ENCODE results near the gene ERC1. TPM values are rescaled to one million over a fixed set of nuclear protein-coding genes. Genes with fewer than 3 reads are reported as not detected.

The ERC1 gene
- total and polyA plus RNA-seq, 7 donors: 5.4 to 97.8 (median 34.6) TPM

DNA sequence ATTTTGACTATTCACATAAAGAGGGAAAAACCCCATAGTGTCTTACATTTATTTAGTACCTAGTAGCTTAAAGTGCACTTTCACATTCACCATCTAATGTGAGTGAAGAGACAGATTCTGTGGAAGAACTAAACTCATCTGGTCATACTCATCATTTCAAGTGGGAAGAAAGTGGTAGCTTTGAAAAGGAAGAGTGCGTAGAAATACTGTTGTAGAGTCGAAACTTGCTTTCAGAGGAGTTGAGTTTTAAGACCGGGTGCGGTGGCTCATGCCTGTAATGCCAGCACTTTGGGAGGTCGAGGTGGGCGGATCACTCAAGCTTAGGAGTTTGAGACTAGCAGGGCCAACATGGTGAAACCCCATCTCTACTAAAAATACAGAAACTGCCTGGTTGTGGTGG lies 222.2 kb downstream of the ERC1 start:
- Histone ChIP-seq H3K27ac (no peak overlapping the region), H3K36me3 (no peaks in the 10 kb centered on the region), H3K4me3 (no peak overlapping the region), H3K9me3 (no peaks in the 10 kb centered on the region), H3K4me1 (peaks cover 0 to 17% (median 15%) of the 10 kb centered on the region in 4 donors), H3K27me3 (no peaks in the 10 kb centered on the region)
- 91 to 94% methylated on average over 6 of the region's 6 CpGs for WGBS, 2 donors
- intact Hi-C loops (cut with DNase I): no loop called here
- DNase-seq: no peak
- TF ChIP-seq POLR2AphosphoS5 (IDR thresholded peaks at IDR 0.05): no peak
- TF ChIP-seq POLR2A (IDR thresholded peaks at IDR 0.05): no peak
- TF ChIP-seq, protein P1, sequence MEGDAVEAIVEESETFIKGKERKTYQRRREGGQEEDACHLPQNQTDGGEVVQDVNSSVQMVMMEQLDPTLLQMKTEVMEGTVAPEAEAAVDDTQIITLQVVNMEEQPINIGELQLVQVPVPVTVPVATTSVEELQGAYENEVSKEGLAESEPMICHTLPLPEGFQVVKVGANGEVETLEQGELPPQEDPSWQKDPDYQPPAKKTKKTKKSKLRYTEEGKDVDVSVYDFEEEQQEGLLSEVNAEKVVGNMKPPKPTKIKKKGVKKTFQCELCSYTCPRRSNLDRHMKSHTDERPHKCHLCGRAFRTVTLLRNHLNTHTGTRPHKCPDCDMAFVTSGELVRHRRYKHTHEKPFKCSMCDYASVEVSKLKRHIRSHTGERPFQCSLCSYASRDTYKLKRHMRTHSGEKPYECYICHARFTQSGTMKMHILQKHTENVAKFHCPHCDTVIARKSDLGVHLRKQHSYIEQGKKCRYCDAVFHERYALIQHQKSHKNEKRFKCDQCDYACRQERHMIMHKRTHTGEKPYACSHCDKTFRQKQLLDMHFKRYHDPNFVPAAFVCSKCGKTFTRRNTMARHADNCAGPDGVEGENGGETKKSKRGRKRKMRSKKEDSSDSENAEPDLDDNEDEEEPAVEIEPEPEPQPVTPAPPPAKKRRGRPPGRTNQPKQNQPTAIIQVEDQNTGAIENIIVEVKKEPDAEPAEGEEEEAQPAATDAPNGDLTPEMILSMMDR (IDR thresholded peaks at IDR 0.05): no peak
- no peak for TF ChIP-seq EP300 (IDR thresholded peaks at IDR 0.05)

DNA sequence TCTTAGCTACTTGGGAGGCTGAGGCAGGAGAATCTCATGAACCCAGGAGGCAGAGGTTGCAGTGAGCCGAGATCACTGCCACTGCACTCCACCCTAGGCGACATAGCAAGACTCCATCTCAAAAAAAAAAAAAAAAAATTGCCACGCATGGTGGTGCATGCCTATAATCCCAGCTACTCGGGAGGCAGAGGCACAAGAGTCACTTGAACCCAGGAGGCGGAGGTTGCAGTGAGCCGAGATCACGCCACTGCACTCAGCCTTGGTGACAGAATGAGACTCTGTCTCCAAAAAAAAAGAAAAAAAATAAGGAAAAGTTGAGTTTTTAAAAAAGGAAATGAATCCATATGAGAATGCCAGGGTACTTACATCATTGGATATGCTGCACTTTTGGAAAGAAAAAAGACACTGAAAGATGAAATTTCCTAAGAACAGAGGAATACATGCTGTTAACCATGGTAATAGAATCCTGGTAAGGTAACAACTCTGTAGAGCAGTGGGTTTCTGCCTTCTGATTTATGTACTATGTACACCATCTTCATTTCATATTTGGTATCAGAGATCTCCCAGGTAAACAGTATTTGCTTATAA lies 222.7 kb downstream of the ERC1 start:
- no peak overlapping the region for H3K27ac ChIP-seq
- no peak for DNase-seq
- TF ChIP-seq POLR2AphosphoS5 (IDR thresholded peaks at IDR 0.05) (no peak), POLR2A (IDR thresholded peaks at IDR 0.05) (no peak), EP300 (IDR thresholded peaks at IDR 0.05) (no peak)
- TF ChIP-seq, protein P1 (IDR thresholded peaks at IDR 0.05): no peak
- intact Hi-C loops (cut with DNase I): no loop called here
- no peaks in the 10 kb centered on the region for H3K36me3 ChIP-seq
- H3K9me3 ChIP-seq: no peaks in the 10 kb centered on the region
- peaks cover 0 to 22% (median 18%) of the 10 kb centered on the region in 4 donors for H3K4me1 ChIP-seq
- no peak overlapping the region for H3K4me3 ChIP-seq
- H3K27me3 ChIP-seq: no peaks in the 10 kb centered on the region
- 96 to 98% methylated on average over 7 of the region's 7 CpGs for WGBS, 2 donors

DNA sequence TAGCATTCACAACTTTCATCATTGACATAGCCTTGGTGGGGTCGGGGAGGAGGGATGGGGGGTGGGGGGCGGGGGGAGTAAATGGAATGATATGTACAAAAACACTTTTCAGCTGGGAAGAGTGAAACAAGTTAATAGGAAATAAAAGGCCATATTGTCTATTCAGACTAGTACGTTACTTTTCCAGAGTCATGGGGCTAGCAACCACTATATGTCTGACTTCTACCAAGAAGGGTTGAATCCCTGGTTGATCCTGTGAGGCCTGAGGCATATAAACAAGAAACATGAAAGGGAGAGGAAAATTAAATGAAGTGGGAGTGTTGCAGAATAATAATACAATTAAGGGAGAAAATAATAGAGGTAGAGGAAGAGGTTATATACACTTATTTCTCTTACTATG lies 225.5 kb downstream of the ERC1 start:
- Histone ChIP-seq H3K9me3 (no peaks in the 10 kb centered on the region), H3K4me3 (no peak overlapping the region), H3K36me3 (no peaks in the 10 kb centered on the region), H3K27me3 (no peaks in the 10 kb centered on the region), H3K4me1 (peaks cover 0 to 37% (median 32%) of the 10 kb centered on the region in 4 donors), H3K27ac (peak overlapping the region in 3 of 4 donors; percentile 38 to 56 (median 54))
- intact Hi-C loops (cut with DNase I): no loop called here
- no peak for TF ChIP-seq POLR2A (IDR thresholded peaks at IDR 0.05)
- WGBS, 2 donors: 30 to 76% methylated on average over 3 of the region's 3 CpGs
- no peak for DNase-seq

DNA sequence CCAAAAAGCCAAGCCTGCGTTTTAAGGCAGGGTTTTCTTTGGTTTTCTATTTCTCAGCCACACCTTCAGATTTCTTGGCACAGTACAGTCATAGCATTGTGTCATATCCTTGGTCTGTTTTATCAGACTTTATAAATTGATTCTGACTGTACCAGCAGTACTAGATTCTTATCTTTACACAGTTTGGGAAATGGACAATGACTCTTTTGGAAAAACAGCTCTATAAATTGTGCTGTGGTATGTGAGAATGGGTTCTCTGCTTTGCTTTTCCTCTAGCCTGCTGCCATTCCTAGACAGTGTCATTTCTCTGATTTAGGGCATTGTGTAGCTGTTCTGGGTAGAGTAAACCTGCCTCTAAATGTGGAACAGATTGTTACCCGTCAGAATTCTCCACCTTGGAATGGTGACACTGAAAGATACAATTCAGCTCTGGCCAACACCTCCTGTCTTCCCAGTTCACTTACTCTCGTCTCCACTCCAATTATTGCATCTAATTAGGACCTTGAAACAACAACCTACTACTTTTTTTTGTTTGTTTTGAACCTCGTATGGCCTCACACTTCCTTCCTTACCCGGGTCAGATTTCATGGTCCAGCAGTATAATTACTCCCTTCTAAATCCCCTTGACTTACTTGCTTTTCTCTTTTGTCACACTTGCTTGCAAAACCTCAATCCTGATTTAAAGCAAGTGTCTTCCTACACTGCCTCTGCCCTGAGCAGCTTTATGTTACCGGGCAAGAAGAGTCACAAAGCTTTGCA lies 226.3 kb downstream of the ERC1 start:
- H3K27me3 ChIP-seq: no peaks in the 10 kb centered on the region
- TF ChIP-seq POLR2A (IDR thresholded peaks at IDR 0.05): no peak
- TF ChIP-seq, protein P1 (IDR thresholded peaks at IDR 0.05): no peak
- peak in 2 of 4 donors; percentile 11 for TF ChIP-seq EP300 (IDR thresholded peaks at IDR 0.05)
- TF ChIP-seq POLR2AphosphoS5 (IDR thresholded peaks at IDR 0.05): peak in 2 of 4 donors; percentile 19
- no peaks in the 10 kb centered on the region for H3K9me3 ChIP-seq
- WGBS, 2 donors: 9 to 41% methylated on average over 6 of the region's 6 CpGs
- no peak for DNase-seq
- H3K4me3 ChIP-seq: no peak overlapping the region
- H3K4me1 ChIP-seq: peaks cover 0 to 37% (median 32%) of the 10 kb centered on the region in 4 donors
- no peaks in the 10 kb centered on the region for H3K36me3 ChIP-seq
- intact Hi-C loops (cut with DNase I): no loop called here
- peak overlapping the region; percentile 38 to 56 (median 51) for H3K27ac ChIP-seq

DNA sequence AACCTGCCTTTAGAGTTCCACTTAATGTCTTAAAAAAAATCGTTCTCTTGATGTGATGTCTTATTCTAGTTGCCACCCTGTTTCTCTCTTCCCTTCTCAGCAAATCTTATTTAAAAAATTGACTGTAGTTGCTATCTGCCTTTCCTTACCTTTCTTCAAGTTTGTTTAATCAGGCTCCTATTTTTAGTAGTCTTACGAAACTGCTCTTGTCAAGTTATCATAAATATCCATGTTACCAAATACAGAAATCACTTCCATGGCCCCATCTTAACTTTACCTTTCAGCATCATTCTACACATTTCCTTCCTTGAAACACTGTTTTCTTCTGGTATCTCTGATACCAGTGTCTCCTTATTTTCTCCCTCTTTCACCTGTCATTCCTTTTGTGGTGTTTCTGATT lies 227.3 kb downstream of the ERC1 start:
- Histone ChIP-seq H3K9me3 (no peaks in the 10 kb centered on the region), H3K27me3 (no peaks in the 10 kb centered on the region), H3K36me3 (no peaks in the 10 kb centered on the region), H3K27ac (peak overlapping the region; percentile 38 to 56 (median 51)), H3K4me1 (peaks cover 0 to 37% (median 32%) of the 10 kb centered on the region in 4 donors), H3K4me3 (no peak overlapping the region)
- 56 to 82% methylated on average over 2 of the region's 2 CpGs for WGBS, 2 donors
- TF ChIP-seq POLR2AphosphoS5 (IDR thresholded peaks at IDR 0.05): no peak
- no peak for TF ChIP-seq EP300 (IDR thresholded peaks at IDR 0.05)
- TF ChIP-seq, protein P1 (IDR thresholded peaks at IDR 0.05): no peak
- no peak for TF ChIP-seq POLR2A (IDR thresholded peaks at IDR 0.05)
- intact Hi-C loops (cut with DNase I): no loop called here
- no peak for DNase-seq
